ENCODE data around the gene SLC25A47. TPM values are rescaled to one million over a fixed set of nuclear protein-coding genes. Genes with fewer than 3 reads are reported as not detected.
"Not testable (repeated sequence)": the region's sequence is repeated elsewhere in the genome, so short reads cannot be mapped to it uniquely, and the experiment has no call there.

SLC25A47 gene
- total RNA-seq, 1 donor, result not detected

GRCh38 chr14:100294963-100295330 is 28.2 kb upstream of the SLC25A47 start:
- H3K4me3 ChIP-seq (ENCODE audit: low read depth, low read length), result no peak overlapping the region
- no peak for DNase-seq (ENCODE audit: low read depth)
- TF ChIP-seq CTCF (IDR thresholded peaks at IDR 0.05; ENCODE audit: insufficient read depth, low read depth, low read length), result no peak

GRCh38 chr14:100295376-100296105 is 27.6 kb upstream of the SLC25A47 start:
- no peak for DNase-seq (ENCODE audit: low read depth)
- H3K4me3 ChIP-seq (ENCODE audit: low read depth, low read length), result no peak overlapping the region
- no peak for TF ChIP-seq CTCF (IDR thresholded peaks at IDR 0.05; ENCODE audit: insufficient read depth, low read depth, low read length)

GRCh38 chr14:100296106-100296651 is 27.0 kb upstream of the SLC25A47 start:
- no peak overlapping the region for H3K4me3 ChIP-seq (ENCODE audit: low read depth, low read length)
- TF ChIP-seq CTCF (IDR thresholded peaks at IDR 0.05; ENCODE audit: insufficient read depth, low read depth, low read length), result no peak
- no peak for DNase-seq (ENCODE audit: low read depth)

GRCh38 chr14:100296729-100297128 is 26.4 kb upstream of the SLC25A47 start:
- not testable (repeated sequence) for DNase-seq (ENCODE audit: low read depth); H3K4me3 ChIP-seq (ENCODE audit: low read depth, low read length)

GRCh38 chr14:100297320-100298300 is 25.5 kb upstream of the SLC25A47 start:
- DNase-seq (ENCODE audit: low read depth), result peak; percentile 93
- H3K4me3 ChIP-seq (ENCODE audit: low read depth, low read length), result no peak overlapping the region
- no peak for TF ChIP-seq CTCF (IDR thresholded peaks at IDR 0.05; ENCODE audit: insufficient read depth, low read depth, low read length)

GRCh38 chr14:100298551-100299237 is 24.4 kb upstream of the SLC25A47 start:
- TF ChIP-seq CTCF (IDR thresholded peaks at IDR 0.05; ENCODE audit: insufficient read depth, low read depth, low read length), result no peak
- H3K4me3 ChIP-seq (ENCODE audit: low read depth, low read length), result no peak overlapping the region
- no peak for DNase-seq (ENCODE audit: low read depth)

Data from fibroblast of villous mesenchyme (primary cell).